Midbrain (tissue), 1 donor: Measurements from ENCODE around the gene NSUN4.
"Not testable (repeated sequence)": the region's sequence is repeated elsewhere in the genome, so short reads cannot be mapped to it uniquely, and the experiment has no call there.

Experiments used
- DNase-seq: peaks from one replicate; lab custom pipeline; 2025; lab: John Stamatoyannopoulos, UW

The NSUN4 gene

DNA sequence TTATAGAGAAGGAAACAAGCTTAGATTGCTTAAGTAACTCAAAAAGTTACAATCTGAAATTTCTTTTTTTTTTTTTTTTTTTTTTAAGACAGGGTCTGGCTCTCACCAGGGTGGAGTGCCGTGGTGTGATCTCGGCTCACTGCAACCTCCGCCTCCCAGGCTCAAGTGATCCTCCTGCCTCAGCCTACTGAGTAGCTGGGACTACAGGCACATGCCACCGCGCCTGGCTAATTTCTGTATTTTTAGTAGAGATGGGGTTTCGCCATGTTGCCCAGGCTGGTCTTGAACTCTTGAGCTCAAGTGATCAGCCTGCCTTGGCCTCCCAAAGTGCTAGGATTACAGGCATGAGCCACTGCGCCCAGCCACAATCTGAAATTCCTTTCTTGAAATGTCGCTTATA is 27.1 kb downstream of the NSUN4 start:
- not testable (repeated sequence) for DNase-seq

DNA sequence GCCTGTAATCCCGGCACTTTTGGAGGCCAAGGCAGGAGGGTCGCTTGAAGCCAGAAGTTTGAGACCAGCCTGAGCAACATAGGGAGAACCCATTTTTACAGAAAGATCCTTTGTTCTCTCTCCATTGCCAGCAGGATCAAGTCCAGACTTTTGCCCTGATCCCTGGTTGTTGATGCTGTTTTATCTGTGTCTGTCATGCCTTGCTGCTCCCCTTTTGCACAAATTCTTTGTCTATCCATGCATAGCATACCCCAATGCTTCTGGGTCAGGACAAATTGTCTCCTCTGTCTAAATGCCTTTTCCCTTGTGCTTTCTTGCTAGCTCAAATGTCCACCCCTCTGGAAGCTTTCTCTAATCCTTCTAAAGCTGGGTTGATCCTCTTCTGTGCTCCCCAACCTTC is 28.2 kb downstream of the NSUN4 start:
- no peak for DNase-seq

DNA sequence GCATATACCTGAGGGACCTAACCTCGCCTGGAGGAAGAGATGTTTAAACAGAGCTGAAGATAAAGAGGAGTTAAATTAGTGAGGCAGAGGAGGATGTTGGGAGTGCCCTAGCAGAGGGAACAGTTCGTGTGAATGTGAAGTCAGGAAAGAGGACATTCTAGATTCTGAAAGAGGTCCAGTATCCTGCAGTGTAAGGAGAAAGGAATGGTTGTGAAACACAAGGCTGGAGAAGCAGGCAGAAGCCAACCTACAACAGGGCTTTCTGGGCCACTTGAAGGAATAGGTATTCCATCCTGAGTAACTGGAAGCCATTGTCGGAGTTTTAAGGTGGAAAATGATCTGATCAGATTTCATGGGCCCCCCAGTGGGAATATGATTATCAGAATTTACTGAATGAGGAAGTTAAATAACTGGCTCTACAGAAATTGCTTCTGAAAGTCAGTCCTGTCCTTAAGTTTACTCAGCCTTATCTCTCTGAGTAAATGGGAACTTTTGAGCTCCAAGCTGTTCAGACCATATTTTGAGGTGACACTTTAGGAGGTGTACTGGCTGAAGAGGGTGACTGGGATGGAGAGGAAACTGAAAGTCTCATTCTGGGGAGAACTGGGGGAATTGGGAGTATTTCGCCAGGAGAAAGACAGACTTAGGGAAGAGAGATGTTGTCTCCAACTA is 29.1 kb downstream of the NSUN4 start:
- no peak for DNase-seq

DNA sequence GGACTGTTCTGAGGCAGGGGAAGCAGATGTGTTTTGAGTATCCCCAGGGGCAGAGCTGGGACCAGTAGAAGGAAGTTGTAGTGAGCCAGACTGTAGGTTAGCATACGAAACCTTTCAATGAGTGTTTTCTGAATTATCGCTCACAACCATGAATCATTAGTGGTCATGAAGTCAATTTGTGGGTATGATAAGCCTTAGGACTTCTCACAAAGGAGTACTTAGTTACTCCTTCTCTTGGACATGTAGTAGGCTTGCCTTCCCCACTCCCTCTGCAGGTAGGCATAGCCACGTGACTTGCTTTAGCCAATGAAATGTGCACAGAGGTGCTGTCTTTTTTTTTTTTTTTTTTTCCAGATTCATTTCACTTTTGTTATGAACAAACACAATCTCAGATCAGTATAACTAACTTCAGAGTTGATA is 29.6 kb downstream of the NSUN4 start:
- DNase-seq, result no peak

DNA sequence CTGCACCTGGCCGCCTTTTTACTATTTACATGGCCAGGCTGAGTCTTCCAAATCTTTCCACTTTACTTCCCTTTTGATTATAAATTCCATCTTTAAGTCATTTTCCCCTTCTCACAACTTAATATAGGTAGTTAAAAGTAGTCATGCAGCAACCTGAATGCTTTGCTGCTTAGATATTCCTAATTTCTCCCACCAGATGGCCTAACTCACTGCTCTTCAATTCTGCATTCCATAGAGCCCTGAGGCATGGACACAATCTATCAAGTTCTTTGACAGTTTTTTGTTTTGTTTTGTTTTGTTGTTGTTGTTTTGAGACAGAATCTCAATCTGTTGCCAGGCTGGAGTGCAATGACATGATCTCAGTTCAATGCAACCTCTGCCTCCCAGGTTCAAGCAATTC is 31.8 kb downstream of the NSUN4 start:
- no peak for DNase-seq

DNA sequence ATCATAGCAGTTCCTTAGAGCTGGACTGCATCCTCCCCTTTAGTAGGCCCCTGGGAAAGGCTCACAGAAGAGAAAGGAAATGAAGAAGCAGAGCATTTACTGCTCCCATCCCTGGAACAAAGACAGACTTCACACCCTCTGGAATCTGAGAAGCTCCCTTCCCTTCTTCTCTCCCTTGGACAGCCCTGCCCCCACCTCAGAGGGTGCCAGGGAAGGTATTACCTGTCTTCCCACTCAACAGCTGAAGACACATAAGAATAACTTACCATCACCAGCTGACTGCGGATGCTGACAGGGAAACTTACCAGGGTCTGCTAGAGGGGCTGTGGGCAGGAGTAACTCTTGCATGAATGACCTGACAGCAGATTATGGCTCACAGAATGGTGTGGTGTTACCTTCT is 39.4 kb downstream of the NSUN4 start:
- DNase-seq, result no peak

DNA sequence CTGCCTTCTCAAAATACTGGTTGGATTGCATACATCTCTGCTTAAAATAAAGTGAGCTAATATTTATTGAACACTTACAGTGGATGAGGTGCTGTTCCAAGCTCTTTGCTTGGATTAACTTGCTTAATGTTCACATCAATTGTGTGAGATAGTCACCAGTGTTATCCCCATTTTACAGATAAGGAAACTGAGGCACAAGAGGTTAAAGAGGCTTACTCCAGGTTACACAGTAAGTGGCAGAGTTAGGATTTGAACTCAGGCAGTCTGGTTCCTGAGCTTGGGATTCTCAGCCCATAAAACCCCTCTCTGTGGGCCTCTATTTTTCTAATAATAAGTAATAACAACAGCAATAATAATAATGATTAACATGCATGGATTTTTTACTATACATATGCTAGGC is 39.9 kb downstream of the NSUN4 start:
- no peak for DNase-seq

DNA sequence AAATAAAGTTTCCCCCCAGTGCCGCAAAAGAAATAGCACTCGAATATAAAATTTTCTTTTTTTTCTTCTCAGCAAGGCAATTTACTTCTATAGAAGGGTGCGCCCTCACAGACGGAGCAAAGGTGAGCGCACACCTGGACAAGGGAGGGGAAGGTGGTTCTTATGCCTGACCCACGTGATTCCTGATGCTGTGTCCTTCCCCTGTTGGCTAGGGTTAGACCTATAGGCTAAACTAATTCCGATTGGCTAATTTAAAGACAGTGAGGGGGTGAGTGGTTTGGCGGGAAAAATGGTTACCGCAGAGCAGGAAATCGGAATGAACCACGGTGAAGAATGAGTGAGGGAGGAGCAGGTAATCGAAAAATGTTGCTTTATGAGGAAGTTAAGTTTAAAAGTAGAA is 52.9 kb downstream of the NSUN4 start:
- no peak for DNase-seq

DNA sequence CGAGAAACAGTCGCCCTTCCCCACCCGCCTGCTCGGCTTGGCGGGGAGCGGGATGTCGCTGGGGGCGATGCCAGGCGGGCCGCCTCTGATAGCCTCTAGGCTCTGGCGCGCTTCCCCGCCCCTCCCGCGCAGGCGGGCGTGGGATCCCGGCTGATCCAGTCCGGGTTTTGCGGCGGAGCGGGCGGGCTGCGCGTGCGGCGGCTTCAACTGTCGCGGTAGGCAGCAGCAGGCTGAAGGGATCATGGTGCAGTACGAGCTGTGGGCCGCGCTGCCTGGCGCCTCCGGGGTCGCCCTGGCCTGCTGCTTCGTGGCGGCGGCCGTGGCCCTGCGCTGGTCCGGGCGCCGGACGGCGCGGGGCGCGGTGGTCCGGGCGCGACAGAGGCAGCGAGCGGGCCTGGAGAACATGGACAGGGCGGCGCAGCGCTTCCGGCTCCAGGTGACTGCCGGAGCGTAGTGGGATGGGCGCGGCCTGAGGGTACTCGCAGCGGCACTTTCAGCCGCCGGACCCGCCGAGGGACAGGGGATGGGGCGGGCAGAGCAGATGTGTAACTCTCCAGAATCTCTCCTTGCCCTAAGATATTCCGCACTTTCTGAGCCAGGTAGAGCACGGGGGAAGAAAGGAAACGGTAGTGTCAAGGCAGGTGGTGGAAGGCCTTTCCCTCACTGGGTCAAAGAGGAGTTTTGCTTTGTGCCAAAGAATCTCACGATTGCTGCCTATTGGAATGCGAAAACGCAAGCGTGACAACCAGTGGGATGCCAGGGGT is 53.7 kb downstream of the NSUN4 start, which contains the start of gene FAAH:
FAAH (plus strand) TSS at position 210 of the 764 bp plus-strand sequence; CDS start at position 242, 32 bp downstream.
- DNase-seq, result peak; percentile 80

DNA sequence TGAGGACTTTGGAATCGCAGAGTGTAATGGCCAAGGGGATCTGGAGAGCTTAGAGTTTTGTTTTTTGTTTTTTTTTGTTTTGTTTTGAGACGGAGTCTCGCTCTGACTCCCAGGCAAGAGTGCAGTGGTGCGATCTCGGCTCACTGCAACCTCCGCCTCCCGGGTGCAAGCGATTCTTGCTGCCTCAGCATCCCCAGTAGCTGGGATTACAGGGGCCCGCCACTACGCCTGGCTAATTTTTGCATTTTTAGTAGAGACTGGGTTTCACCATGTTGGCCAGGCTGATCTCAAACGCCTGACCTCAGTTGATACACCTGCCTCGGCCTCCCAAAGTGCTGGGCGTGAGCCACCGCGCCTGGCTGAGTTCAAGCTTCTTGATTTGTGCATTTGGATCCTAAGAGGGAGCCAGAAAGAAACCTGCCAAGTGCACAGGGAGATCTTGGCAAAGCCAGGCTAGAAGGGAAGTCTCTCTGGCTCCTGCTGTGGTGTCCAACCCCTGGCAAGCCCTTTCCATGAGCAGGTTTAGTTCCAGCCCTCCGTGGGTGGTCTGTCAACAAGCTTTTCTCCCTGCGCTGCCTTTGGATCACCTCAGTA is 54.4 kb downstream of the NSUN4 start:
- DNase-seq, result peak; percentile 34

DNA sequence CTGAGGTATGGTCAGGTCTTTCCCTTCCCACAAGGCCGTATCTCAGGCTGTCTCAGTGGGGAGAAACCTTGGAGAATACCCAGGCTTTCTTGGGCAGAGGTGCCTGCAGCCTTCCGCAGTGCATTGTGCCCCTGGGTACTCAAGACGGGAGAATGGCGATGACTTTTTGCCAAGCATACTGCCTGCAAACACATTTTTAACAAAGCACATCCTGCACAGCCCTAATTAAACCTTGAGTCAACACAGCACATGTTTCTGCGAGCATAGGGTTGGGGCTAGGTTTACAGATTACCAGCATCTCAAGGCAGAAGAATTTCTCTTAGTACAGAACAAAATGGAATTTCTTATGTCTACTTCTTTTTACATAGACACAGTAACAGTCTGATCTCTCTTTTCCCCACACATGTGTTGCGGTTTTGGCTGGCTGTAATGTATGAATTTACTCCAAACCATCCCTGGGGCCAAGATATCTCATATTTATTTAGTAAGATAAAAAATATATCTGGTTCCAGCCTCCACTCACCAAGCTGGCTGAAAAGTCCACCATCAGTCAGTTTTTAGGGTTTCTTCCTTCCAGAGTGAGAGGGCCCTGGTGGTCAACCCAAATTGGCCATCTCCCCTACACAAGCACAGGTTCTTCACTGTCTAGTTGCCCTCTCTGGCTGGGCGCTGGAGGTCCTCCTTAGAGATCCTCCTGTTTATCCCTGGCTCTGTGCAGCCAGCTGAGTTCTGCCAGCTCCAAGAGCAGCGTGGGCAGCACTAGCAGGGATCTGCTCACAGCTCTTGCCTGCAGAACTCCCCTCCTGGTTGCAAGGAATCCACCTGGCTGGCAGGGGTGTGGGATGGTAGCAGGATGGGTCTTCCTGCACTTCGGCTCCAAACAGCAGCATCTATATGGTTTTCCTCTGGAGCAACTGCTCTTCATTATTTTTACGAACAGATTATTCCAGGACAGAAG is 56.1 kb downstream of the NSUN4 start:
- peak; percentile 32 for DNase-seq

DNA sequence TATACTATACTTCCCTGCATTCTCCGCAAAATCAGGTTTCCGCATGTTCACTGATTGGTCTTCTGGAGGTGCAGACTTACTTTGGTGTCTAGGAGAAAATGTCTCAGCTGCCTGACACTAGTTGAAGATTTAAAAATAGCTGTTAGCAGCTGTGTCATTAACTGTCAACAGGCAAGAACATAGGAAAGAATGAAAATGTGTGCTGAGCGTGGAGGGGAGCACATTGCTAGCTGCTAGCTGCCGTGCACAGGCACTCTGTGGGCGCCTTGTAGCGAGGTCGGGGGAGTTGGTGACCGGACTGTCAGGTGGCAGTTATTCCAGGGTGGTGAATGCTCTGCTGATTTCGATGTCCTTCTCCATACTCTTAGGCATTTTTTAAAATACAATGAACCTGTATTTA is 58.7 kb downstream of the NSUN4 start:
- no peak for DNase-seq

DNA sequence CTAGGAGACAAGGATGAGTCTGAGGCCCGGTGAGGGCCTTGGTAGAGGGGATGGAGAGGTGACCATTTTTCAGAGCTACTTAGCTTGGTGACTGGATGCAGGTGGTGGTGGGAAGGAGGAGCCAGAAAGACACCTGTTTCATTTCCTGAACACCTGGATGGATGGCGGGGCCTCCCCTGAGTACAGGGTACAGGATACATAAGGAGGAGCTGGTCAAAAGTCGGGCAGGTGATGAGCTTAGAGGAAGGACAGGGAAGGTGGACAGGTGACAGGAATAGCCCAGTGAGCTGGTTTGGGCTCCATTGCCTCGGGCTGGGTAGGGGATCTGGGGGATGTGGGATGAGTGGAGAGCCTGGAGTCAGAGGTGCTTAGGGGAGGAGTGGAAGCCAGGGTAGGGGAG is 59.8 kb downstream of the NSUN4 start:
- DNase-seq, result no peak

DNA sequence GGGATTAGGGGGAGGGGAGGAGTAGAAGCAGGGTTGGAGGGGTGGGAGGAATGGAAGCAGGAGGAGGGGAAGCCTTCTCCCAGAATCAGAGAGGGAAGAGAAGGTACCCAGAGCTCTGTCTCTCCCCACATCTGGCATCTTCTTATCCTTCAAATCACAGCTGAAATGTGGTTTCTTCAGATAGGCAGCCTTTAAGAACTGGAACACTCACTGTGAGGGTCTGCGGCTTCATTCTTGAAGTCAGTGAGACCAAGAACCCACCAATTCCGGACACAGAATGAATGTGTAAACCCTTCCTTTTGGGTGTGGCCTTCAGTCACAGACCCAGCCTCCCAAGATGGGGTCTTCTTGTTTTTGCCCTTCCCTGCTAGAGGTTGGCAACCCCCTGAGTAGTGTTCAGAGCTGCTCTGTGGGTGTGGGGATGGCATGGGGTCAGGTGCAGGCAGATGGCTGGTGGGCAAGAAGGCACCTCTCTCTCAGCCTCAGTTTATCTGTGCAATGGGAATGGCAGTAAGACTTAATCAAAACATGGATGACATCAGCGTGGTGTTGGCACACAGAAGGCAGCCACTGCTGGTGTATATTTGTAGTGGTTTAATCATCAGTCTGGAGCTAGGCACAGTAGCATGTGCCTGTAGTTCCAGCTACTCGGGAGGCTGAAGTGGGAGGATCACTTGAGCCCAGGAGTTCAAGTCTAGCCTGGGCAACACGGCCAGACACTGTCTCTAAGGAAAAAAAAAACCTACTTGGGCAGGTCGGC is 60.7 kb downstream of the NSUN4 start:
- no peak for DNase-seq

DNA sequence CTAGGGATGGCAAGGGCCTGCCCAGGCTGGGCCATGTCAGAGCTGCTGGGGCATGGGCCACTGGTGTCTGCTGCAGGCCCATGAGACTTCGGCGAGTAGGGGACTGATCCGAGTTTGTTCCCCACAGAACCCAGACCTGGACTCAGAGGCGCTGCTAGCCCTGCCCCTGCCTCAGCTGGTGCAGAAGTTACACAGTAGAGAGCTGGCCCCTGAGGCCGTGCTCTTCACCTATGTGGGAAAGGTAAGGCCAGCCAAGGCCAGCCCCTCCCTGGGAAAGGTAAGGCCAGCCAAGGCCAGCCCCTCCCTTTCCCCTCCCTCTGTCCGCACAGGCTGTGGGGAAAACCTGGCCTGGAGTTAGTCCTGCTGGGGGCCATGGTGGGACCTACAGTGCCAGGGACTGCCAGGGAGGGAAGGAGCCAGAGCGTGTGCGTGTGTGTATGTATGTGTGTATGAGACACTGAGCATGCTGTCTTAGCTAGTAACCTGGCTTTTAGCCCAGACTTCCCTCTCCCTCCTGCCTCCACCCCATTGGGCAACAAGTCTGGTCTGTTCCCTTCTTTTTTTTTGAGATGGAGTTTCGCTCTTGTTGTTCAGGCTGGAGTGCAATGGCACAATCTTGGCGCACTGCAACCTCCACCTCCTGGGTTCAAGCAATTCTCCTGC is 61.5 kb downstream of the NSUN4 start:
- DNase-seq, result peak; percentile 88

DNA sequence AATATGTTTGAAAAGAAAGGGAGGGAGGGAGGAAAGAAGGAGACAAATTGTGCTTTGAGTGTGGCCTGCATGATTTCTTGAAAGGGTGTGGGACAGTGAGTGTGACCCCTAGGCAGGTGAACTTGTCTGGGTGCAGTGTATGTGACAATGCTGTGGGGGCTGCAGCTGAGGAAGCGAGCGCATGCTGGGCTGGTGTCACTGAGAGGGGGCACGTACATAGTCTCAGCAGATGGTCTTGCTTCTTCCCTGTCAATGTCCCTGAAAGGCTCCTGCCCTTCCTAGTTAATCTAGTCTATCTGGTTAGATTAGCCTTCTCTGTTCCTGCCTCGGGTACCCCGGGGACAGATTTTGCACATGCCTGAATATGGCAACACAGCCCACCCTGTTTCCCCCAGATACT is 63.3 kb downstream of the NSUN4 start:
- DNase-seq, result no peak

DNA sequence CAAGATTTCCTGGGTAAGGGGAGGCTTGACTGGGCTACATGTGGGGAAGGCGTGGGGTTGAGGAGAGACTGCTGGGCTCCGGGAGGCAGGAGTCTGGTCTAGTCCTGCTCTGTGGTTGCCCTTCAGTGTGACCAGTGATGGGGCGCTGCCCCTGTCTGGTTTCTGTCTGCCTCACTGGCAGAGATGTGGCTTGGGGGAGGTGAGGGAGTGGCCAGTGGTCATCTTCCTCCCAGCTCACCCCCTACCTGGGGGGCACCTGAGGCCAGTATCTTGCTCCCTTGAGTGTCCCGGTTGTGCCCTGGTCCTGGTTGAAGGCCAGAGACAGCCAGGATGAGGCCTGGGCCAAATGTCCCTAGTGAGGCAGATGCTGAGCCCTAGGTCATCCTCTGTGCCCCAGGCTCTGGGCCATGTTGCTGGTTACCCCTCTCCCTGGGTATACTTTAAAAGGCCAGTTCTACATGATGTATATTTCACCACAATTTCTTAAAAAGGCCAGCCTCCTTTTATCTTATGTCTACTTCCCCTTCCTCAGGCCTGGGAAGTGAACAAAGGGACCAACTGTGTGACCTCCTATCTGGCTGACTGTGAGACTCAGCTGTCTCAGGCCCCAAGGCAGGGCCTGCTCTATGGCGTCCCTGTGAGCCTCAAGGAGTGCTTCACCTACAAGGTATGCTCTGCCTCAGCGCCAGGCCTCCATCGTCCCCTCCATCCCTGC is 64.0 kb downstream of the NSUN4 start:
- no peak for DNase-seq

DNA sequence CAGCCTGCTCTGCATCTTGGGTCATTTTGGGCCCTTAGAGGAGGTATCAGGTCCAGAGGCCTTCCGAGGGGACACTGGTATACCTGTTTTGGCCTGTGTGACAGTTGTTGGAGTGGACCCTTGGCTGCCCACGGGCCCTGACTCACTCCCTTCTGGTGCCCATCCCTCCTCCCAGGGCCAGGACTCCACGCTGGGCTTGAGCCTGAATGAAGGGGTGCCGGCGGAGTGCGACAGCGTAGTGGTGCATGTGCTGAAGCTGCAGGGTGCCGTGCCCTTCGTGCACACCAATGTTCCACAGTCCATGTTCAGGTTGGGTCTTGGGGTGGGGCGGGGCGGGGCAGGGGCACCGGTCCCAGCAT is 64.6 kb downstream of the NSUN4 start:
- DNase-seq, result no peak

DNA sequence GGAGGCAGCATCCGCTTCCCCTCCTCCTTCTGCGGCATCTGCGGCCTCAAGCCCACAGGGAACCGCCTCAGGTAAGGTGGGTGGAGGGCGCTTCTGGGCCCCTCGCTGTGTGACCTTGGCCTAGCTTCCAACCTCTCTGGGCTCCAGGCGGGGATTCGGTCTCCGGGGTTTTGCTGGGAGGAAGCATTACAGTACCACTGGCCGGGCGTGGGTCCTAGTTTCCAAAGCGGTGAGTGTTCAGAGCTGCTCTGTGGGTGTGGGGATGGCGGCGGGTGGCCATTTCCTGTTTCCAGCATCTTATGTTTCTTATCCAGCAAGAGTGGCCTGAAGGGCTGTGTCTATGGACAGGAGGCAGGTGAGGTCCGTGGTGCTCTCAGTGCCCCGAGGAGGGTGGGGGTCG is 65.1 kb downstream of the NSUN4 start:
- DNase-seq, result no peak
